ENCODE results near the gene SLN.

DNA sequence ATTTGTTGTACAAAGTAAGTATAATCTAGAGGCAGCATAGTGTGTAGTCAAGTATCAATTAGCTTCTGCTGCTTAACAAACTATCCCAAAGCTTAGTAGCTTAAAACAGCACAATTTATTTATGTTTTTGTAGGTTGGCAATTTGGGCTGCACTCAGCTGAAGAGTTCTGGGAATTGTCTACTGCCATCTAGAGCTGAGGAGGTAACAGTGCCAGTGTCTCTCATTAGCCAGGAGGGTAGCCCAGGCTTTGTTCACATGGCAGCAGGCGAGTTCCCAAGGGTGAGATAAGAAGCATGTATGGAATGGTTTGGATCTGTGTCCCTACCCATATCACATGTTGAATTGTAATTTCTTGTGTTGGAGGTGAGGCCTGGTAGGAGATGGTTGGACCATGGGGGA lies 45.8 kb upstream of the SLN start:
- no peak for TF ChIP-seq POLR2AphosphoS5 (IDR thresholded peaks at IDR 0.05)
- TF ChIP-seq, protein P1, sequence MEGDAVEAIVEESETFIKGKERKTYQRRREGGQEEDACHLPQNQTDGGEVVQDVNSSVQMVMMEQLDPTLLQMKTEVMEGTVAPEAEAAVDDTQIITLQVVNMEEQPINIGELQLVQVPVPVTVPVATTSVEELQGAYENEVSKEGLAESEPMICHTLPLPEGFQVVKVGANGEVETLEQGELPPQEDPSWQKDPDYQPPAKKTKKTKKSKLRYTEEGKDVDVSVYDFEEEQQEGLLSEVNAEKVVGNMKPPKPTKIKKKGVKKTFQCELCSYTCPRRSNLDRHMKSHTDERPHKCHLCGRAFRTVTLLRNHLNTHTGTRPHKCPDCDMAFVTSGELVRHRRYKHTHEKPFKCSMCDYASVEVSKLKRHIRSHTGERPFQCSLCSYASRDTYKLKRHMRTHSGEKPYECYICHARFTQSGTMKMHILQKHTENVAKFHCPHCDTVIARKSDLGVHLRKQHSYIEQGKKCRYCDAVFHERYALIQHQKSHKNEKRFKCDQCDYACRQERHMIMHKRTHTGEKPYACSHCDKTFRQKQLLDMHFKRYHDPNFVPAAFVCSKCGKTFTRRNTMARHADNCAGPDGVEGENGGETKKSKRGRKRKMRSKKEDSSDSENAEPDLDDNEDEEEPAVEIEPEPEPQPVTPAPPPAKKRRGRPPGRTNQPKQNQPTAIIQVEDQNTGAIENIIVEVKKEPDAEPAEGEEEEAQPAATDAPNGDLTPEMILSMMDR (IDR thresholded peaks at IDR 0.05) = no peak
